ENCODE measurements around the gene POU2F3.
A peak's percentile ranks its signal among the peaks of the same experiment; 100 is the strongest.

POU2F3 gene

DNA sequence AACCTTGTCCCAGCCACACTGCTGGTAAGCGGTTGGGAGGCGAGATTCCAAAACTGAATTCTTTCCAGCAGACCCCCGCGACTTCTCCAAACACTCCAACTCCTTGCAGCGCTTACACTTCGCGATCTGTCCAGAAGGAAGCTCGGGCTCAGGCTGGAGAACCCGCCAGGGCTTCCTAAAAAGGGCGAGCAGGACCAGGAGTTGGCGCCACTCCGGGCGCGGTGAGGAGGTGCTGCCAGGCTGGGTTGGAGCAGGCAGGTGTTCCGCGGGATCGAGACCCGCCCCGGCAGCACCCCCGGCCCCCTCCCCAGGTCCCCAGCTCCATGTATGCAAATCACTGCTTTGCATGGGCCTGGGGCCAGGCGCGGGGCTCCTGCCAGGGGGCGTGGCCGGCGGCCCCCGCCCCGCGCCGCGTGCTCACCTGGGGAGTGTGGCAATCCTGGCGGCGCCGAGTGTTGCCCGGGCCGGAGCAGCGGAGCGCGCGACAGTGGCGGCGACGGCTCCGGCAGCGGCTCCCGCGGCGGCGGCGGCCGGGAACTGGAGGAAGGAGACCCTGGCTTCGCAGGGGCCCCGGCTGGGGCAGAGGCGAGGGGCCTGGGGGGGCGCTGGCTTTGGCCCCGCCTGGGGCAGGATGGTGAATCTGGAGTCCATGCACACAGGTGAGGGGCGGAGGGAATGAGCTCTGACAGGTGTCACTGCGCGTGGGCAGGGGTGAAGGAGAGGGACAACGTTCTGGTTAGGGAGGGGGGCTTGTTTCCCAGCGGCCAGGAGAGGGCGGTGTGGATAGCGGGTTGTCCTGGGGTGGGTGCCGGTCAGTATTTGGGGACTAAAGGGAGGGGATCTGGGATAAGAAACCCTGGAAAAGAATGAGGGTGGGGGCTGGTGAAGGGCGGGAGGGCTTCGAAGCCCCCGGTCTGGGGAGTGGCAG lies at the start of gene POU2F3:
POU2F3 (plus strand) TSS at position 428 of the 928 bp plus-strand sequence; CDS start at position 632, 204 bp downstream.
- no peak for ATAC-seq

DNA sequence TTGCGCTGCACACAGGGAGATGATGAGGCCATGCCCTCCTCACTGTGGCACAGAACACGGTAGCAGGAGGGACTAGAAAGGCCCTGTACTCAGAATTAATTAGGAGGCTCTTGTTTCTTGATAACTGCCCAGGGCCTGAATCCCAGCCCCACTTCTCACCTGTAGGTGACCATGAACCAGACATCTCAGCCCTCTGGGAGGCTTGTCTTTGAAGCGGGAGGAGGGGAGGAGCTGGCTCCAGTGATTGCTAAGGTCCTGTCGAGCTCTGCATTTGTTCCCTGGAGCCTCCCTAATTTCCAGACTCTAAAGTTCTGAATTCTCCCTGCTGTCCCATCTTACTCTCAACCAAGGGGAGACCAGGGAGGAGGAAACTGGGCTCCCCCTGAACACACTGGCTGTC lies 48.9 kb upstream of the POU2F3 start:
- no peak for ATAC-seq

DNA sequence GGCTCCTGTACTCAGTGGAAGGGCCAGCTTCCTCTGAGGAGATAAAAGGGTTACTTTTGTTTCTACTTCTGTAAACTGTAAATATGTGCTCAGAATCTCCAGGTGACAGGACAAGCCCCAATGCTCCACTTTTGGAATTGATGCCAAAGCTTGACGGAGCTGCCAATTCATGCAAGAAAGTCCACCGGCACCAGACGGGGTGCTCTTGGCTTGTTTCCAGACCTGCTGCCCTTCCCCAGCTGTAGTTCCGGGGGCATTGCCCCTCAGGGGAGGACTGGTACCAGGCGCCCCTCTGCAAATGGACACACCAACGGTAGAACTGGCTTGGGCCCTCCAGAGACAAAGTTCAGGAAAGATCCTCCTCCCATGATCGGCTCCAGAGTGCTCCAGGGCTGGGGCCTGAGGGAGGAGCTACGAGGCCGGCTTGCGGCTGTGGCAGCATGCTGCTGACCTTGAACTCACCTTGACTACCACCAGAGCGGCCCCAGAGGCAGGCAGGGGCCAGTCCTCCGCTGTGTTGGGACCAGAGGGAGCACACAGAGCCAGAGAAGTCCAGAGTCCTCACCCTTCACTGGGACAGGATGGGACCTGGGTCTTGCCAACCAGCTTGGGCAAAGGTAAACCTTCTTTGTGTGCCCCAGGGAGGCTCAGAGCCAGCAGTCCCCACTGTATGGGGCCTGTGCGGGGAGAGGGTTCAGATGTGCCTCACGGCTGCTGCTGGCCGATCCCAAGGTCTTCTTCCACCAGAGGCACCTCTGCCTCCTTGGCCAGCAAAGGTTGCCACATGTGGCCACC lies 46.9 kb upstream of the POU2F3 start:
- ATAC-seq, result no peak

DNA sequence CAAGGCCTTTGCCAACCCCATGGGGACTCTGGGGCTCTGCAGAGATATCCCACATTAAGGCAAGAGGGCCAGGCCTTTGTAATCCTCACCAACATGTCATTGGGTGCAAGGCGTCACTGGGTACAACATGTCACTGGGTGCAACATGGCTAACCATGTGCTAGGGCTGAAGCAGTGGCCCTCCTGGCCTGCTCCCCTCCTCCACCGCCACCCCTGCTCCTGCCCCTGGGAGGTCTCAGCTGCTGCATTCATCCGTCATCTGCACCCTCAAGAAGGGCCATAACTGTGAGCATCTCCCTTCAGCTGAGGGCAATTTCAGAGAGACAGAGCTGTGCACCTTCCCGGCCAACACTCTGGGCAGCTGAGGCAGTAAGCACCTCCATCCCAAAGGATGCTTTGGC lies 45.8 kb upstream of the POU2F3 start:
- no peak for ATAC-seq

DNA sequence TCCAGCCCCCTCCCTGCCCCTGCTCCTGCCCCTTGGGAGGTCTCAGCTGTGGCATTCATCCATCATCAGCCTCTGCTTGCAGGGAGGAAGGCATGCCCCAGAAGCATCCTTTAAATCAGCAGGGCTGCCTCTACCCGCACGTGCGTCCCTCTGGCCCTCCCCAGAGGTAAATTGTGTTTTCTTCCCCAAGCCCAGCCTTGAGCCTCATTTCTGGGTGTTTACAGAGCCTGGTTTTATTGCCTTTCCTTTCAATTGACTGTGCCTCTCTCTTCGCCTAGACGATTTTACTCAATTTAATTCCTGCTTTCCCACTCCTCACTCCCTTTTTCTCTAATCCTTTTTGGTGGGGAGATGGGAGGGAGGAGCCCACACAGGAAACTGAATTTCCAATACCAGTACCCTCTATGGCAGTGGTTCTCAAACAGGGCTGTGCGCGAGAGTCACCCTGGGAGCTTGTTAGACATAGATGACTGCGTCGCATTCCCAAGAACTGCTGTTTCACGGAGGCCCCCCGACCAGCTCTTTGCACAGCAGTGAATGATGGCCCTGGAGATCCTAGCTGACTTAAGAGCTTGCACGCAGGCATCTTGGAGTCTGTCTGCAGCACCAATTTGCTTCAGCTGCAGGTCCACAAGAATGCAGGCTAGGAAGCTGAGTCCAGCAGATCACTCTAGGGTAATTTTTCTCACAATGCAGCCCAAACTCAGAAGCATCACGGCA lies 44.2 kb upstream of the POU2F3 start:
- no peak for ATAC-seq

DNA sequence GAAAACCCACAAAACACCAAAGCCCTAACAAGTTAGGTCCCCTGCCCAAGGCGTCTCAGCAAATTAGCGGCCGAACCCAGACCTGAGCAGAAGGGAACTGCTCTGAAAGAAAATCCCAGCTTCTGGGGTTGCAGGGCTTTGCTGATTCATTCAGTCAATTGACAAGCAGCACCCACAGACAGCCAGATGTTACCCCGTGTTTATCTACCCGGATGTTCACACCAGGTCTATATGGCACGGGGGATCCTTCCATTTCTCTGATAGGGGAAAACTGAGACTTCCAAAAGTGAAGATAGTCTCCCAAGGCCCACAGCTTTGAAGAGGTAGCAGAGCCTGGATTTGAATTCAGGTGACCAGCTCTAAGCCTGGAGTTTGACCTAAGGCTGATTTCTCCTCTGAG lies 43.1 kb upstream of the POU2F3 start:
- ATAC-seq, result no peak

DNA sequence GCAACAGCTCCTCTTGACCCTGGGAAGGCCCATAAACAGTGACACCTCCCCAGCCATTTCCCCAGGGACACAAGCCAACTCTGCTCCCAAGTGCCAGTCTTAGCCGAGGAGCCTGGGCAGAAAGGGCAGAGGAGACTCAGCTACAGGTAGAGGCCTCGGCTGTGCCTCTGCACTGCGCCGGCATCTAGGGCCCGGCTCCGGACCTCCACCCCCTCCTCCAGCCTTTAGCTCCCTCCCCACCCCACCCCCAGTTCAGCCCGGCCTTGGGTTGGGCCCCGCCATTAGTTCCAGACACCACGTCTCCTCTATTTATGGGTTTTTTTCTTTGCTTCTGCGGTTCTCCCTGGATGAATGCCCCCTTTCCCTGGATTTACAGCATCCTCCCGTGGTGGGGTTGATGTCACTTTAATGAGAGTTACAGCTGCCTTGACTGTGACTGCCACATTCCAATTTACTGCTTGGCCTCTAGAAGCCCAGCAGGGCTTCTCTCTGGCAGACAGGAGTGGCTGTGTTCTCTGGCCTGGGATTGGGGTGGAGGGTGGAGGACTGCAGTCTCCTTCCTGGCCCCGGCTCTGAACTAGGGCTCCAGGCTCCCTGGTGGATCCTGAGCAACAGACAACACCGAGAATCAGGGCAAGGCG lies 42.6 kb upstream of the POU2F3 start:
- ATAC-seq, result no peak

DNA sequence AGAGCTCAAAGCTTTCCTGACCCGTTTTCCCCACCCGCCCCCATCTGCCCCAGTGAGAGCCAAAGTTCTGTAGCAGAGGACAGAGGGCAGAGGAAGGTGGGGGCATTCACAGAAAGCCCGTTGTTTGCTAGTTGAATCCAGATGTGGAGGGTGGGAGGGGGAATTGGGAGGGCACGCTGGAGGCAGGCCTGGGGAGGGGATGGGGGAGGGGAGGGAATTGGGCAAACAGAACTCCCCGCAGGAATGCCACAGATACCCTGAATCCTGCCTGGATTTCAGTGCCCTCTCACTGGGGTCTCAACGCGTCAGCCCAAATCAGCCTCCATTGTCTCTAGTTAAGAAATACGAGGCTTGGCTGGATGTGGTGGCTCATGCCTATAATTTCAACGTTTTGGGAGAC lies 42.0 kb upstream of the POU2F3 start:
- ATAC-seq, result no peak

DNA sequence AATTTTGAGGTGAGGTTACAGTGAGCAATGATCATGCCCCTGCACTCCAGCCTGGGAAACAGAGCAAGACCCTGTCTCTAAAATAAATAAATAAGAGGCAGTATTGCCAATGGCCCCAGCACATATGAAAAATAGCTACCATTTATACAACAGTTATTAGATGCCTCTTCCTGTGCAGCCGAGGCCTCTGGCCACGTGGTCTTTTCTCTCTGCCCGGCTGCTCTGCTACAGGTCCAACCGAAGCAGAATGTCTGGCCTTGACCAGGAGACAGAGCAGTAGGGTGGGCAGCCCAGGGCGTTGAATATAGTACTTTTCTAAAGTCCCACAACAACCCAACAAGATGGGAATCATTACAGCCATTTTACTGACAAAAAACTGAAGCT lies 41.5 kb upstream of the POU2F3 start:
- no peak for ATAC-seq

DNA sequence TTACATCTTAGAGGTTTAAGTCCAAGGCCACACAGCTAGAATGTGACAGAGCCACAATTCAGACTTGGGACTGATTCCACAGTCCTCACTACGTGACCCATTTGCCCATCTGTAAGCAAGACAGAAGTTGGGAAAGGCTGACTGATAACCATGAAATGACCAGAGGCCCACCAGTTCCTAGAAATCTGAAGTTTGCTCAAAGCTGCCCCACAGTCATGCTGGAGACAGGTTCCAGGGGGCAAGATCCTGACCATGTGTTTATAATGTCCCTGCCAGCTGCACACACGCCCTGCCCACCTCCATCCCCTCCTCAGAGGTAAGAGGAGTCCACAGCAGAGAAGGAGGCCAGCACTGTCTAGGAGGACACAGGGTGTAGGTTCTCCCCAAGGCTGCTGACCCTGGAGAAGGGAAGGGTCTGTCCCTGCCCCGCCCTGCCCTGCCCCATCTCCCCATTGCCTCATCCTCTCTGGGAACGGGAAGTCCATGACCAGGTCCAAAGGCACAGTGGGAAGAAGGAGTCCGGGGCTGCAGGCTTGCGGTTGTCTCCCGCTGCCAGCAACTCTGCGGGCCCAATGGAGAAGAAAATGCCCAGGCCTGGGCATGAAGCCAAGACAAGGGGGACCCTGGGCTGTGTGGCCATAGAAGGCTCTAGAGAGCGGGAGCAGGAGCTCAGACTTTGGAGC lies 41.0 kb upstream of the POU2F3 start:
- no peak for ATAC-seq

DNA sequence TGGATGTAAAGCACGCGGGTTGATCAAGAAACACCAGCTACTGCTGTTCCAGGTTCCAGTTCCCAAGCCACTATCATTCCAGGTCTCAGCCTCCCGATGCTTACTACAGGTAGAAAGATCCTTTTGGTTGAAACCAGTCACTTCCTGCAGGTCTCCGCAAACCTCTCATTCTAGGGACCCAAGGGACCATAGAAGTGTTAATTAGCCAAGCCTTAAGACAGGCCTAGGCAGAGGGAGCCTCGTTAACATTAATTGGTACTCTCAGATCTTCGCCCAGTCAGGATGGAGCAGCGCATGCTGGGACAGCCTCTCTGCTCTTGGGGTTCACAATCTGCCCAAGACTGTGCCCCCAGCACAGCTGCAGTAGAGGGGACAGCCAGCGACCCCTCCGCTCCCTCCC lies 40.3 kb upstream of the POU2F3 start:
- ATAC-seq, result no peak

DNA sequence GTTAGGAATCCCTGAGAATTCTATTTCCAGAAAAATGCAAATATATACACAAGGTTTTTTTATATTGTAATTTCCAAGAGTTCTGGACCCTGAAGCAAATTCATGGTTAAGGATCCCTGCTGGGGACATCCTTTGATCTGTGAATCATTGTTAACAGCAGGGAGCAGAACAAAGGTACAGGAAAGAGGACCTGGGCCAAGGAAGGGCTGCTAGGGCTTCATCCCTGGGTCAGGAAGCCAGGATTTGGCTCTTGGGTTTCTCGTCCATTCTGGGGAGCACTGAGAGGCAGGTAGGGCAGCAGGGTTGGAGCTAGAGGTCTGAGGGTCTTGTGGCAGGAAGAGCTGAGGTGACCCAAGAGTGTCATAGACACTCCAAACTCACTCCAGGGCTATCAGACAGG lies 39.3 kb upstream of the POU2F3 start:
- ATAC-seq, result no peak

DNA sequence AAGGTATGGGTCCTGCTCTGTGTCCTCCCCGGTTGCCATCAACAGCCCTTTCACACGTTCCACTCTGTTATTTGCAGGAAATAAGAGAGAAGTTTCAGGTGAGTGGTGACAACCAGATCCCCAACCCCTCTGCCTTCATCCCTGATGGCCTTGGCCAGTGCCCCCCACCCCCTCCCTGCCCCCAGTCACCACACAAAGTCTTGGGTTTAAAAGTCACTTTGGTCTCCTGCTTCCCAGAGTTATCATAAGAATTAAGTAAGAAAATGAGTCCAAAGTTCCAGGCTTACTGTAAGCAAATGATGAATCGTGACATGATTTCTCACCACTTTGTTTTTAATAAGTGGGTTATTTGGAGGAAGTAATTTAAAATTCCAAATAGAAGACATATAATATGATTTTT lies 38.3 kb upstream of the POU2F3 start:
- no peak for ATAC-seq

DNA sequence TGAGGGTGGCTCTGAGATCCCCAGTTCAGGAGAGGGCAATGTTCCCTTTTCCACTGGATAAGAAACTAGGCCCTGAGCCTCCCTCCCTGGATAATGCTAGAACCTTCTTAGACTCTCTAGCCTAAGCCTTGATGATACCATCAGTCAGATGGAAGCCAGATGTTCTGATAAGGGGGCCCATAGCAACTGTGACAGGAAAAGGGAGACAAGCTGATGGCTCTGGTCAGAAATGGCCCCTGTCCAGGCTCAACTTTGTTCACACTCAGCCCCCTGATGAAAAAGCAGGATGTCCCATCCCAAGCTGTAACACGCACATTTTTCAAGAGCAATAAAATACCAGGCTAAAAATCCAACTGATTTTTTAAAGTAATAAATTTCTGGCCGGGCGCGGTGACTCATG lies 36.3 kb upstream of the POU2F3 start:
- ATAC-seq, result no peak

DNA sequence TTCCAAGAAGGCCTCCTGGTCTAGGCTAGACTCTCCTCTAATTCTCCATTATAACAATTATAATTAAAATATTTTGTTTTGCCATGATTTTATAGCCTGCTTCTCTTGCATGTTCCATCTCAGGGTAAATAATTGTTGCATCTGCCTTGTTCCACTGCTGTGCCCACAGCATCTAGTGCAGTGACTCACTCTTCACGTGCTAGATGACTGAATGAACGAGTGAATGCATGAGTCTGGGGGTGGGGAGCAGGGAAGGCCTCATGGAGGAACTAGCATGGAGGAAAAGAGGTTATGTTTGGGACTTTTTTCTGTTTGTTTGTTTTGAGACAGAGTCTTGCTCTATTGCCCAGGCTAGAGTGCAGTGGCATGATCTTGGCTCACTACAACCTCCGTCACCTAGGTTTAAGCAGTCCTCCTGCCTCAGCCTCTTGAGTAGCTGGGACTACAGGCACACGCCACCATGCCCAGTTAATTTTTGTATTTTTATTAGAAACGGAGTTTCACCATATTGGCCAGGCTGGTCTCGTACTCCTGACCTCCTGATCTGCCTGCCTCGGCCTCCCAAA lies 34.3 kb upstream of the POU2F3 start:
- no peak for ATAC-seq

DNA sequence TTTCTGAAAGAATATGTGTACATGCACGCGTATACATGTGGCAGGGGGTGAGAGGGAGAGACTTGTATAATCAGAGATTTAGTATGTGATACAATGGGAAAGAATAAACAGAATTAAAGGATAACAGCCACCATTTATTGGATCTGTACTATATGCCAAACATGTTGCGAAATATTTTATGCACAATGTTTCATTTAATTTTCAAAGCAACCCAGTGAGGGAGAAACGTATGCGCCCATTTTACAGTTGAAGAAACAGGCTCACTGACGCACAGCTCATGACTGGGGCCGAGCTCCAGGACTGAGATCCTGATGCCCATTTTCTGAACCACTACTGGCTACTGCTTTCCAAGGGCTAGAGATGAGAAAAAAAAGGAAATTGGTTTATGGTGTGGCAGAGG lies 32.4 kb upstream of the POU2F3 start:
- ATAC-seq, result no peak

DNA sequence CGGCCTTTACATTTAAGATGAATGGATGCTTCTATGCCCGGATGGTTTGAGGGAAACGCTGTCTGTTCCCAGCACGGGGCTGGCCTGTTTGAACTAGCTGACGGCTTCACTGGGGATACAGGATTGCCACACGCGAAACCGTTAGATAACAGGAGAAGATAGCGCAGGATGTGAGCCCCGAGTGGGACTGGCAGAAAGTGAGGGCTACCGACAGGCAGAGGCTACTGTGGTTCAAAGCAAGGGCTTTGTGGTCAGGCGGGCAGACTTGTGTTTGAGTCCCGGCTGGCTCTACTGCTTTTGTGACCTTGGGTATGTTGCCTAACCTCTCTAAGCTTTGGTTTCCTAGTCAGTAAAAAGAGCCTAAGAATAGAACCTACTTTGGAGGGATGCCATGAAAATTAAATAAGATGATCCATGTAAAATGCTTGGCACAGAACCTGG lies 31.9 kb upstream of the POU2F3 start:
- ATAC-seq, result no peak

DNA sequence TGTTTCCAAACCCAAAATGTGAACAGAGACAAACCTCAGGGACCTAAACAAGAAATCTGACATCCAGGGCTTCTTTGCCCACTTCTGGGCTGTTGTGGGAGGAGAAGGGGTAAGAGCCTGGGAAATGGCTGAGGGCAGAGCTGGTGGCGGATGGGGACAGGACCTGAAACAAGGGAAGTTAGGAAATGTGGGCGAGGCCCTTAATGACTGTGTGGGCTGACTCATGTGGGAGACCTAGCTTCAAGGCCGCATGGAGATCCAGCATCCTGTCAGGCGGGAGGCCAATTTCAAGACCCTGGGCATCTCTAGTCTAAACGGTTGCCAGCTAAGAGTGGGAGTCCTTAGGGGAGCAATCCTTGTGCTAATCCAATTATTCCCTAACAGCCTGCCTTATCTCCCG lies 31.2 kb upstream of the POU2F3 start:
- no peak for ATAC-seq

DNA sequence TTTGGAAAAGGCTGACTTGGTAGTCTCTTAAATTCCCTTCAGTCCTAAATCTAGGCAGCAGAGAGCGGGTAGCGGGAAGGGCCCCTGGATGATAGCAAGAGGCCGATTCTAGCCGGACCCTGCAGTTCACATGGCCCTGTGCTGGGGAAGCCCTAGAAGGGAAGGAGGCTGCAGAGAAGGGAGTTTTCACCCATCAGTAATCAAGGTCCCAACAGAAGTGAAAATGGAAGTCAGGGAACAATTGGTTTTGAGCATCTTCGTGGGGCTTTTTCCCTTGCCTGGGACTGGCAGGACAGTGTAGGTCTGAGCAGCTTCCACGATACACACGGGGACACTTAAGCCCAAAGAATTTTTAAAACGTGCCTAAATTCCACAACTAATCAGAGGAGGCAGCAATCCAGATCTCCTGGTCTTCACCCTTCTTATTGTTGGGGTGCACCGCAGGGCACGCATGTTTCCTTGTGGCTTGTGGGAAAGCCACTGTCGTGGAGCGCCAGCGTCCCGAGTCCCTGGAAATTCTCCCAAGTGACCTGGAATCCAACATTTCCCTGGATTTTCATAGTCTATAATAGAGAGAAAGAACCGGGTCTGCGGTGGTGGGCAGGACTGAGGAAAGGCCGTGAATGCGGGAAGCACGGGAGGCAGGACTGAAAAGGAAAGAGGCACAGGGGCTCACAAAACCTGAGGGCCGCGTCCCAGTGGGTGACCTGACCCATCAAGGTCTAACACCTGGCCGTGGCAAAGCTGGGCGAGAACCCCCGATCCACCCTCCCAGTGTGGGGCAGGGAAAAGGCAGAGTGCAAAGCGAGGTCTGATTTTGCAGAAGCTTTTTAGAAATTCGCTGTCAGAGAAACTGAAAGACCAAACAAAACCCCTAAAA lies 30.0 kb upstream of the POU2F3 start:
- ATAC-seq, result no peak

DNA sequence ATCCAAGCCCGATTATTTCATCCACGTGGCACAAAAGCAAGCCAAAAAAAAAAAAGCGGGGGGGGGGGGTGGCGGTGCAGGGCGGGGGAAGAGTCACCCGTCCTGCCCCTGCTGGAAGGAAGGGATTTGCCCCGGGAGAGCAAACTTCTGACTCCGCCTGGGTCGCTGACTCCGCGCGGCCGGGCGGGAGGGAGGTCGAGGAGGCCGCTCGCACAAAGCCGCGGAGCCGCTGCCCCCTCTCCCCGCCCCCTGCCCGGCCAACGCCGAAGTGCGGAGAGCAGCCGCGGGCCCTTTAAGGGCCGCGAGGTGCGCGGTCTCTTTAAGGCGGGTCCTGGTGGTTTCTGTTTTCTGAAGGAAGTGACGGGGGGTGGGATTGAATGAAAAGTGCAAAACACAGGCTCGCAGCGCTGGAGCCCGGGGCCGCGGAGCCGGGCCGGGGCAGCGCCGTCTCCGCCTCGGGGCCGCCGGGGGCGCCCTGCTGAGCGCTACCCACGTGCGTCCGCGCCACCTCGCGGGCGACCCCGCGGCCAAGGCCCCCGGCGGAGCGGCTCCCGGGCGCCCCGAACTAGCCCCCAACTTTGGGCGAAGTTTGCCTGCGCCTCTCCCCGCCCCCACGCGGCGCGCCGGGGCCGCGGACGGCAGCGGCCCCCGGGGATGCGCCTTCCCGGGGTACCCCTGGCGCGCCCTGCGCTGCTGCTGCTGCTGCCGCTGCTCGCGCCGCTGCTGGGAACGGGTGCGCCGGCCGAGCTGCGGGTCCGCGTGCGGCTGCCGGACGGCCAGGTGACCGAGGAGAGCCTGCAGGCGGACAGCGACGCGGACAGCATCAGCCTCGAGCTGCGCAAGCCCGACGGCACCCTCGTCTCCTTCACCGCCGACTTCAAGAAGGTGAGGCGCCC lies 29.1 kb upstream of the POU2F3 start, which contains the start of gene OAF:
OAF (plus strand) TSS at position 407 of the 896 bp plus-strand sequence; CDS start at position 655, 248 bp downstream.
- peak; percentile 84 to 89 for ATAC-seq
